ENCODE data around the gene INTS6. TPM values are rescaled to one million over a fixed set of nuclear protein-coding genes. Genes with fewer than 3 reads are reported as not detected.

The INTS6 gene
- total and polyA plus RNA-seq, 2 donors from 2014 or later, result 8.3 to 31.0 TPM

GRCh38 chr13:51420681-51421490 lies 31.9 kb downstream of the INTS6 start:
- intact Hi-C loops (cut with DNase I), result no loop called here
- FAIRE-seq (no peak), DNase-seq (no peak)
- Histone ChIP-seq H3K36me3 (ENCODE audit: control insufficient read depth in 2 of 3, insufficient read depth in 3 of 3, low read length in 3 of 3) (peaks cover 0 to 2% (median 0%) of the 10 kb centered on the region in 3 donors), H3K27me3 (ENCODE audit: control insufficient read depth, insufficient read depth, low read length) (no peaks in the 10 kb centered on the region), H3K4me3 (ENCODE audit: low read length in 3 of 3) (no peak overlapping the region), H3K9ac (ENCODE audit: low read length in 3 of 3) (no peak overlapping the region), H3K4me1 (ENCODE audit: control insufficient read depth in 2 of 3, insufficient read depth in 2 of 3, low read depth in 1 of 3, low read length in 3 of 3) (peaks cover 0 to 4% (median 0%) of the 10 kb centered on the region in 3 donors), H3K27ac (ENCODE audit: low read depth in 2 of 2, low read length in 2 of 2) (no peak overlapping the region), H3K9me3 (ENCODE audit: control insufficient read depth in 2 of 3, insufficient read depth in 1 of 3, low read length in 3 of 3) (no peaks in the 10 kb centered on the region)
- TF ChIP-seq, protein P1, sequence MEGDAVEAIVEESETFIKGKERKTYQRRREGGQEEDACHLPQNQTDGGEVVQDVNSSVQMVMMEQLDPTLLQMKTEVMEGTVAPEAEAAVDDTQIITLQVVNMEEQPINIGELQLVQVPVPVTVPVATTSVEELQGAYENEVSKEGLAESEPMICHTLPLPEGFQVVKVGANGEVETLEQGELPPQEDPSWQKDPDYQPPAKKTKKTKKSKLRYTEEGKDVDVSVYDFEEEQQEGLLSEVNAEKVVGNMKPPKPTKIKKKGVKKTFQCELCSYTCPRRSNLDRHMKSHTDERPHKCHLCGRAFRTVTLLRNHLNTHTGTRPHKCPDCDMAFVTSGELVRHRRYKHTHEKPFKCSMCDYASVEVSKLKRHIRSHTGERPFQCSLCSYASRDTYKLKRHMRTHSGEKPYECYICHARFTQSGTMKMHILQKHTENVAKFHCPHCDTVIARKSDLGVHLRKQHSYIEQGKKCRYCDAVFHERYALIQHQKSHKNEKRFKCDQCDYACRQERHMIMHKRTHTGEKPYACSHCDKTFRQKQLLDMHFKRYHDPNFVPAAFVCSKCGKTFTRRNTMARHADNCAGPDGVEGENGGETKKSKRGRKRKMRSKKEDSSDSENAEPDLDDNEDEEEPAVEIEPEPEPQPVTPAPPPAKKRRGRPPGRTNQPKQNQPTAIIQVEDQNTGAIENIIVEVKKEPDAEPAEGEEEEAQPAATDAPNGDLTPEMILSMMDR (IDR thresholded peaks at IDR 0.05; ENCODE audit: borderline replicate concordance, extremely low read depth, insufficient read depth), result no peak

DNA sequence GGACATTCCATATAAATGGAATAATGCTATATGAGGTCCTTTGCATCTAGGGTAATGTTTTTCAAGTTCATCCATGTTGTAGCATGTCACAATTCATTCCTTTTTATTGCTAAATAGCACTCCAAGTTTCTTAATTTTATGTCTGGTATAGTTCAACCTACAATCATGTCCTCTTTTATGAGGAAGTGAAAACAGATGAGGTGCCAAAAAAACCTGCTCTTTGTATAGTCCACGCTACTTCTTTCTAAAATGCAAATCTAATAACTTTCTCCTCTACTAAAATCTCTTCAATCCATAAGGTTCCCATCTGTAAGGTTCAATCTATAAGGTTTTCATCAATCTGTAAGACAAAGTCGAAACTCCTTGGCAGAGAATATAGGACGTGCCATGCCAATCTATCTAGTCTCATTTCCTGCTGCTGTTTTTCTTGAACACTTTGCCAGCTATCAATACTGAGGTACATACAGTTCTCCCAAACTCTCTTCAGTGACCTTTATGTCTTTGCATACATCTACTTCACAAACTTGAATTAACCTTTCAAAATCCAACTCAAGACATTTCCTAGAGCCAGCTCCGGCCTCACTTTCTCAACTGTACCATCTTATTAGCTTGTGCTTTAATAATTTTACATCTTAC lies 33.7 kb downstream of the INTS6 start:
- Histone ChIP-seq H3K4me1 (ENCODE audit: control insufficient read depth in 2 of 3, insufficient read depth in 2 of 3, low read depth in 1 of 3, low read length in 3 of 3) (peaks cover 0 to 2% (median 0%) of the 10 kb centered on the region in 3 donors), H3K9ac (ENCODE audit: low read length in 3 of 3) (no peak overlapping the region), H3K4me3 (ENCODE audit: low read length in 3 of 3) (no peak overlapping the region), H3K36me3 (ENCODE audit: control insufficient read depth in 2 of 3, insufficient read depth in 3 of 3, low read length in 3 of 3) (peaks cover 0 to 2% (median 0%) of the 10 kb centered on the region in 3 donors), H3K9me3 (ENCODE audit: control insufficient read depth in 2 of 3, insufficient read depth in 1 of 3, low read length in 3 of 3) (no peaks in the 10 kb centered on the region), H3K27me3 (ENCODE audit: control insufficient read depth, insufficient read depth, low read length) (no peaks in the 10 kb centered on the region), H3K27ac (ENCODE audit: low read depth in 2 of 2, low read length in 2 of 2) (no peak overlapping the region)
- intact Hi-C loops (cut with DNase I), result no loop called here
- DNase-seq, result no peak
- TF ChIP-seq, protein P1 (IDR thresholded peaks at IDR 0.05; ENCODE audit: borderline replicate concordance, extremely low read depth, insufficient read depth), result no peak
- FAIRE-seq, result no peak

DNA sequence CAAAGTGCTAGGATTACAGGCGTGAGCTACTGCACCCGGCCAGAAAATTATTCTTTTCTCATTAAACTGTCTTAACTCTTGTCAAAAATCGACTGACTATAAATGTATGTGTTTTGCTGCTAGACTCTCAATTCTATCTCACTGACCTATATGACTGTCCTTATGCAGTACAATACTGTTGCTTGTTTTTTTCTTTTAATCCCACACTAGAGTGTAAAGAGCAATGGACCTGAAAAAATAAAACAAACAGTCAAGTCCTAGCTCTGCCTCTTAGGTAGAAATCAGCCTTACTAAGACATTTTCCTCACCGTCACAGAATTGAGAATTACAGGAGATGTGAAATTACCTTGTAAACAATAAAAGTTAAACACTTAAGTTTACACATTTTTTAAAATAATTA lies 35.1 kb downstream of the INTS6 start:
- intact Hi-C loops (cut with DNase I), result no loop called here
- no peaks in the 10 kb centered on the region for H3K27me3 ChIP-seq (ENCODE audit: control insufficient read depth, insufficient read depth, low read length)
- peaks cover 0 to 2% (median 0%) of the 10 kb centered on the region in 3 donors for H3K36me3 ChIP-seq (ENCODE audit: control insufficient read depth in 2 of 3, insufficient read depth in 3 of 3, low read length in 3 of 3)
- H3K9me3 ChIP-seq (ENCODE audit: control insufficient read depth in 2 of 3, insufficient read depth in 1 of 3, low read length in 3 of 3), result no peaks in the 10 kb centered on the region
- H3K9ac ChIP-seq (ENCODE audit: low read length in 3 of 3), result no peak overlapping the region
- peaks cover 0 to 2% (median 0%) of the 10 kb centered on the region in 3 donors for H3K4me1 ChIP-seq (ENCODE audit: control insufficient read depth in 2 of 3, insufficient read depth in 2 of 3, low read depth in 1 of 3, low read length in 3 of 3)
- H3K27ac ChIP-seq (ENCODE audit: low read depth in 2 of 2, low read length in 2 of 2), result no peak overlapping the region
- no peak overlapping the region for H3K4me3 ChIP-seq (ENCODE audit: low read length in 3 of 3)
- FAIRE-seq (no peak), DNase-seq (peak in 2 of 5 donors; percentile 21 to 48)
- TF ChIP-seq, protein P1 (IDR thresholded peaks at IDR 0.05; ENCODE audit: borderline replicate concordance, extremely low read depth, insufficient read depth), result no peak
